ENCODE measurements around the gene FBXL22. TPM values are rescaled to one million over a fixed set of nuclear protein-coding genes. Genes with fewer than 3 reads are reported as not detected.

The FBXL22 gene
- total RNA-seq, 1 experiment from 2014 or later, result 0.49 TPM

DNA sequence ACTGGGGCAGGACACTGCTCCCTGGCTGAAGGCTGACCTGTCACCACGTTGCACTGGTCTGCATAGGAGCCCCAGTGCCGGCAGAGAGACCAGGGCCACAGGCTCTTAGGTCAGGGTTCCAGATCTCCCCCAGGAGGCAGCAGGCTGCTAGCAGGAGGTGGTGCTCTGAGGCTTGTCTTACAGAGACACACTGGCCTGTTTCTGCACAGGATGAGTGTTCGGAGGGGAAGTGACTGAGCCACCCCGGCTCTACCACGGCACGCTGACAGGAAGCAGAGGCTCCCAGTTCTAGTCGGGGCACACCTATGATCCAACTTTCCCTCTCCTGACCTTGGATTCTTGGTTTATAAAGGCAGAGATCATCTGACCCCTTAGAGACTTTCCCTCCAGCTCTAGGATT lies 8.6 kb downstream of the FBXL22 start:
- Histone ChIP-seq H3K27ac (ENCODE audit: low read depth, low read length) (no peak overlapping the region), H4K20me1 (ENCODE audit: insufficient read depth) (no peaks in the 10 kb centered on the region), H2AFZ (ENCODE audit: low read depth, low read length, poor library complexity, severe bottlenecking) (no peak overlapping the region), H3K36me3 (ENCODE audit: control insufficient read depth in 1 of 2, insufficient read depth in 2 of 2, low read length in 2 of 2) (no peaks in the 10 kb centered on the region), H3K9ac (ENCODE audit: low read length) (no peak overlapping the region), H3K4me2 (ENCODE audit: low read length) (no peak overlapping the region), H3K9me3 (ENCODE audit: control insufficient read depth in 1 of 2, insufficient read depth in 1 of 2, low read depth in 1 of 2, low read length in 2 of 2) (no peaks in the 10 kb centered on the region), H3K9me2 (ENCODE audit: insufficient read depth) (no peaks in the 10 kb centered on the region), H3K27me3 (ENCODE audit: insufficient read depth, low read length) (no peaks in the 10 kb centered on the region), H3K4me3 (replicated peaks in 1 of 2; ENCODE audit: low read depth in 1 of 2, low read length in 2 of 2) (no peak overlapping the region), H3K79me2 (ENCODE audit: insufficient read depth, low read length) (no peaks in the 10 kb centered on the region), H3K4me1 (ENCODE audit: control insufficient read depth in 1 of 2, insufficient read depth in 2 of 2, low read length in 2 of 2) (peaks cover 3 to 15% of the 10 kb centered on the region in 2 experiments; a peak in 3 of 4 replicates)
- ATAC-seq, result no peak
- CTCF ChIA-PET, result no interaction called here
- RAD21 ChIA-PET (ENCODE audit: low non-redundant PET in 1 of 2, low total read pairs in 2 of 2, uncharacterized antibody in 2 of 2, unreplicated experiment in 2 of 2), result no interaction called here
- BruUV-seq (replicated peaks), result no TSS peak
- TF ChIP-seq ZNF274 (IDR thresholded peaks at IDR 0.05; ENCODE audit: low read depth, low read length) (no peak), SRF (IDR thresholded peaks at IDR 0.05; ENCODE audit: low read depth) (no peak), YY1 (IDR thresholded peaks at IDR 0.05; ENCODE audit: extremely low read depth, insufficient replicate concordance, low read depth, low read length) (no peak), EZH2 (IDR thresholded peaks at IDR 0.05) (no peak), POLR2A (IDR thresholded peaks at IDR 0.05; ENCODE audit: borderline replicate concordance, extremely low read depth, insufficient read depth, insufficient read length) (no peak), CBX3 (IDR thresholded peaks at IDR 0.05; ENCODE audit: low read depth) (no peak), CEBPB (IDR thresholded peaks at IDR 0.05; ENCODE audit: low read depth) (no peak), RAD21 (IDR thresholded peaks at IDR 0.05; ENCODE audit: low read depth) (no peak), FOSL1 (IDR thresholded peaks at IDR 0.05; ENCODE audit: low read depth) (no peak), SP1 (IDR thresholded peaks at IDR 0.05; ENCODE audit: low read depth) (no peak)
- TF ChIP-seq, protein P1, sequence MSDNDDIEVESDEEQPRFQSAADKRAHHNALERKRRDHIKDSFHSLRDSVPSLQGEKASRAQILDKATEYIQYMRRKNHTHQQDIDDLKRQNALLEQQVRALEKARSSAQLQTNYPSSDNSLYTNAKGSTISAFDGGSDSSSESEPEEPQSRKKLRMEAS (IDR thresholded peaks at IDR 0.05), result no peak
- TF ChIP-seq, protein P2, sequence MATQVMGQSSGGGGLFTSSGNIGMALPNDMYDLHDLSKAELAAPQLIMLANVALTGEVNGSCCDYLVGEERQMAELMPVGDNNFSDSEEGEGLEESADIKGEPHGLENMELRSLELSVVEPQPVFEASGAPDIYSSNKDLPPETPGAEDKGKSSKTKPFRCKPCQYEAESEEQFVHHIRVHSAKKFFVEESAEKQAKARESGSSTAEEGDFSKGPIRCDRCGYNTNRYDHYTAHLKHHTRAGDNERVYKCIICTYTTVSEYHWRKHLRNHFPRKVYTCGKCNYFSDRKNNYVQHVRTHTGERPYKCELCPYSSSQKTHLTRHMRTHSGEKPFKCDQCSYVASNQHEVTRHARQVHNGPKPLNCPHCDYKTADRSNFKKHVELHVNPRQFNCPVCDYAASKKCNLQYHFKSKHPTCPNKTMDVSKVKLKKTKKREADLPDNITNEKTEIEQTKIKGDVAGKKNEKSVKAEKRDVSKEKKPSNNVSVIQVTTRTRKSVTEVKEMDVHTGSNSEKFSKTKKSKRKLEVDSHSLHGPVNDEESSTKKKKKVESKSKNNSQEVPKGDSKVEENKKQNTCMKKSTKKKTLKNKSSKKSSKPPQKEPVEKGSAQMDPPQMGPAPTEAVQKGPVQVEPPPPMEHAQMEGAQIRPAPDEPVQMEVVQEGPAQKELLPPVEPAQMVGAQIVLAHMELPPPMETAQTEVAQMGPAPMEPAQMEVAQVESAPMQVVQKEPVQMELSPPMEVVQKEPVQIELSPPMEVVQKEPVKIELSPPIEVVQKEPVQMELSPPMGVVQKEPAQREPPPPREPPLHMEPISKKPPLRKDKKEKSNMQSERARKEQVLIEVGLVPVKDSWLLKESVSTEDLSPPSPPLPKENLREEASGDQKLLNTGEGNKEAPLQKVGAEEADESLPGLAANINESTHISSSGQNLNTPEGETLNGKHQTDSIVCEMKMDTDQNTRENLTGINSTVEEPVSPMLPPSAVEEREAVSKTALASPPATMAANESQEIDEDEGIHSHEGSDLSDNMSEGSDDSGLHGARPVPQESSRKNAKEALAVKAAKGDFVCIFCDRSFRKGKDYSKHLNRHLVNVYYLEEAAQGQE (IDR thresholded peaks at IDR 0.05; ENCODE audit: low read depth), result no peak
- intact Hi-C loops (cut with micrococcal nuclease), result no loop called here
- DNase-seq (ENCODE audit: low read depth, low spot score), result no peak
- POLR2A ChIA-PET, result no interaction called here

All from HCT116 (cell line).